GM21717 (cell line): ENCODE data around the gene RBM25.
"Not testable (repeated sequence)": the region's sequence is repeated elsewhere in the genome, so short reads cannot be mapped to it uniquely, and the experiment has no call there.

Experiments used
- ATAC-seq: cut with Tn5 transposase; IDR thresholded peaks from one replicate; pipeline ENCODE4 v1.9.1; 2021; ENCODE audit warnings: mild to moderate bottlenecking, moderate library complexity; ENCODE audit not compliant: unreplicated experiment

Gene RBM25

DNA sequence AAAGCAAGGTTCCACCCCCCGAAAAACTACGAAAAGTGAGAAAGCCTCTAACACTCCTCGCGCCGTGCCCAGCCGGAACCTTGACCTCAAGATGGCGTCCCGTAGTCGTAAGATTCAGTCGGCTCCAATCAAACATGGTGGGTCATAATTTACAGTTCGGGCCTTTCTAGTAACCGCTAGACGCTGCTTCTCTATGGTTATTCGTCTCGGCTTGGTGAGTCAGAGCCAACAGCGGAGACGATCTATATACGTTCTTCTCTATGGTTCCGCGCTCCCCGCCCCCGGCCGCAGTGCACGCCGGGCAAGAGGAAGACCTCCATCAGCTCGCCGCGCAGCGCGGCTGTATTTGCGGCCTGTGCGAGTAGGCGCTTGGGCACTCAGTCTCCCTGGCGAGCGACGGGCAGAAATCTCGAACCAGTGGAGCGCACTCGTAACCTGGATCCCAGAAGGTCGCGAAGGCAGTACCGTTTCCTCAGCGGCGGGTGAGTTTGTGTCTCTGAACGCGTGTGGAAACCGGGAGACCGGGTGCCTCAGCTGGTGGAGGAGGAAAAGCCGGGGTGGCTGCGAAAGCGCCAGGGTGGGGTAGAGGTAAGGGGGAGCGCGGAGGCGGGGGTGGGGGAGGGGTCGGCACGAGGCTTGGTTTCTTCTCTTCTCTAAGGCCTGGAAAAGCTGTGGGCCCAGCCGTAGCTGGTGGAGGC, at the start of gene RBM25:
RBM25 (plus strand) TSS at position 311 of the 698 bp plus-strand sequence. CDS start 13,108 bp downstream, outside the sequence.
- peak; percentile 94 for ATAC-seq

DNA sequence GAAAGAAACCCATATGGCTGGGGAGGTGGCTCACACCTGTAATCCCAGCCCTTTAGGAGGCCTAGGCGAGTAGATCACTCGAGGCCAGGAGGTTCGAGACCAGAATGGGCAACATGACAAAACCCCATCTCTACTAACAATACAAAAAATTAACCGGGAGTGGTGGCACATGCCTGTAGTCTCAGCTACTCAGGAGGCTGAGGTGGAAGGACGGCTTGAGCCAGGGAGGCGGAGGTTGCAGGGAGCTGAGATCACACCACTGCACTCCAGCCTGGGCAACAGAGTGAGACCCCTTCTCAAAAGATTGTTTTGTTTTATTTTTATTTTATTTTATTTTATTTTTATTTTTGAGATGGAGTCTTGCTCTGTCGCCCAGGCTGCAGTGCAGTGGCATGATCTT, 47.1 kb upstream of the RBM25 start:
- ATAC-seq = not testable (repeated sequence)

DNA sequence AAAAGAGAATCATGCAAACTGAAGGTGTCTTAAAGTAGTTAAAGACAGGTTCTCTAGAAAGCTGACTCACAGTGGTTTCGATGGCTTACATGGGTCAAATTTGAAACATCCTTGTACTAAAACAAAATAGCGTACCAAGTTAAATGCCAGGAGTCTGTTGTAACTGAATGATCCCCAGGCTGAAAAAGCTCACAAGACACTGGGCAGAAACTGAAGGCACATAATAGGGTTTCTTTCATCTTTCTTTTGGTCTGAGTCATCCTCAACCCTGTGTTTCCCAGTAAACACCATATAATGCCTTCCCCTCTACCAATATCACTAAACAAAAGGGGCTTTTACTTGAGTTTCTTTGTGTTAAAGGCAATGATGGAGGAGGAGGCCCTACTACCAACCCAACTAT, 44.2 kb upstream of the RBM25 start:
- peak; percentile 84 for ATAC-seq

DNA sequence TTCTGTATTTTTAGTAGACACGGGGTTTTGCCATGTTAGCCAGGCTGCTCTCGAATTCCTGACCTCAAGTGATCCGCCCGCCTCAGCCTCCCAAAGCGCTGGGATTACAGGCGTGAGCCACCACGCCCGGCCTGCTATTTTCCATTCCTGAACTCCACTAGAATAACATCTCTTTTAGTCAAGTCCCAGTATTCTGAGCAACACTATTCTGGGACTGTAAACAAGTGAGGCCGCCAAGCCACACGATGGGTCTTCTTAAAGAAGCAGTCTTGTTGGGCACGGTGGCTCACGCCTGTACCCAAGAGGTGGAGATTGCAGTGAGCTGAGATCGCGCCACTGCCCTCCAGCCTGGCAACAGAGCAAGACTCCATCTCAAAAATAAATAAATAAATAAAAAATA, 42.8 kb upstream of the RBM25 start:
- ATAC-seq = not testable (repeated sequence)

DNA sequence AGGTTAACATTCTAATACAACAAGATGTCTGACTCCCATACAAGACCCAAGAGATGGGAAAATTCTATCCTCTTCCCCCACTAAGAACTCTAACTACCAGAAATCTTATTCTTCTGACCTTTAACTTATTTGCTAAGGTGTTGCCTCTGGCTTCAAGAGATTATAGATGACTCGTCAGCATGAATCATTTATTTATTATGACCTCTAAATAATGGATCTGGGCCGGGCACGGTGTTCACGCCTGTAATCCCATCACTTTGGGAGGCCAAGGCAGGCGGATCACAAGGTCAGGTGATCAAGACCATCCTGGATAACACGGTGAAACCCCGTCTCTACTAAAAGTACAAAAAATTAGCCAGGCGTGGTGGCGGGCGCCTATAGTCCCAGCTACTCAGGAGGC, 42.3 kb upstream of the RBM25 start:
- ATAC-seq = not testable (repeated sequence)

DNA sequence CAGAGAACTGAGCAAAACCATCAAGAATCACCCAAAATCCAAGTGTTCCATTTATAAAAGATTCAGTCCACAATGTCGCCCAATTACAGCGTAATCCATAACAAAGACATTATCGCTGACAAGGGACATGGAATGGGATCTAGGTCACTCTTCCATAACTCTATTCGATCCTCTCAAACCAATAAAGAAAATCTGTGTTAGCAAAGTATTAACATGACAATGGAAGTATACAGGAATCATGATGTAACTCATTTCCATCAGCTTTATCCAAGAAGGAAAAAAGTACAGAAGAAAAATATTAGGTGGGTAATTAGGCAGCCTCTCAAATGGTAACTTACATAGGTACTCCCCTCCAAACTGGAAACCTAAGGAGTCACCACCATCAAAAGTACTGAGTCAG, 36.3 kb upstream of the RBM25 start:
- no peak for ATAC-seq

DNA sequence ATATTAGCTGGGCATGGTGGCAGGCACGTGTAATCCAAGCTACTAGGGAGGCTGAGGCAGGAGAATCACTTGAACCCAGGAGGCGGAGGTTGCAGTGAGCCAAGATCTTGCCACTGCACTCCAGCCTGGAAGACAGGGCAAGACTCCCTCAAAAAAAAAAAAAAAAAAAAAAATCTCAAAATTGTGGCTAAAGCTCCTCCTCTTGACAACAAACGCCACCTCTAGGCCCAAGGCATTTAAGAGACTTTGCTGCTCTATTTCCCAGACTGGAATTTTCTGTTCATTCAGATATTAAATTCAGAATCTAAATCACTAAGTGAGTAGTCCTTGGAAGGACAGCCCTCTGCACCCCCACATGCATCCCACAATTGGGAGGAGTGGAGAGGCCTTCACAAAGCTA, 32.8 kb upstream of the RBM25 start:
- no peak for ATAC-seq

DNA sequence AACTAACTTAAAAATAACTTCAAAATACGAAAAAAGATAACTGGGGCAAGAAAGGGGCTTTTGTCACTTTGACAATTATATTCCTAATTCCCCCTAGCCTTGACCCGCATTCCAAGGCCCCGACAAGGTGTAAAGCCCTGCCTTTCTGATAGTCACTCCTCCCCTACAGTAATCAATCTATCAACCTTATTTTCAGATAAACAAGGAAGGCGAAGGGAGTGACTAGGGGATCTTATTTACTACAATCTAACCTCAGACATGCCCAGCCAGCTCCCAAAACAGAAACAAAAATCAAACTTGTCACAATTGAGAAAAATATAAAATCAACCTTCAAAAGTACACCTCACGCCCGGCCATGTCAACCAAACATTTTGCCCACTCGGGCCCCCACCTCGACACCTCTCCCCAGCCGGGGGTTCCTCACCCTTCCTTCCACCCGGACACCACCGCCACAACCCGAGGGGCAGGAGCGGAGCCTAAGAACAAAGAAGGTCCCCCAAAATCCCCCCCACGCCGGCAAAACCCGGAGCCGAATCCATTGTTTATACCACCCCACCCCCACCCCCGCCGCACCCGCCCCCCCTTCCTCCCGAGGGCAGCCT, 32.0 kb upstream of the RBM25 start:
- ATAC-seq = no peak

DNA sequence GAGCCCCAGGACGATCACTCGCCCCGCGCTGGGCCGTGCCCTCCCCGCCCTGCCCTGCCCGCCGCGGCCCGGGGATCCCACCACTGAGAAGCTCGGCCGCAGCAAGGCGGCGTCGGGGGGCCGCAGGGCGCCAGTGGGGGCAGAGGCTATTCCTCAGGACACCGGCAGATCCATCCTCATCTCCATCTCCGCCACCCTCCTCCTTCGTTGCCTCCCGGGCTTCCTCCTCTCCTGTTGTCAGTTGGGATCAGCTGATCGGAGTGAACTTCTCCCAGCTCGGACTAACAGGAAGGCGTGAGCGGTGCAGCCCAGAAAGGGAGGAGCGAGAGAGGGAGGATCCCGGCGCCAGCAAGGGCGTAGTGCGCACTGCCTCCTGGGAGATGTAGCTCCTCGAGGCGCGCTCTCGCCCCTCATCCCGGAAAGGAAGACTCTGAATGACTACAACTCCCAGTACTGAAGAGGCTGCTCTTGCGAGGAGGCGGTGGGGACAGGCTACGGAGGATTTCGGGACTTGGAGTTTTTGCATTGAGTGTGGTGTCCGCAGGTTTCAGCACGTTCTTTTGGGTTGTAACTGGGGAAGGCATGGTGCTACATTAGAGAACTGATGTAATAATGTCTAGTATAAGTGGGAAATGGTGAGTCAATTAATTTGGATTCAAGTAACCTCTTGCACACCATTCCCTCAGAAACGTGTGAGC, 31.3 kb upstream of the RBM25 start, which contains the start of gene ZFYVE1:
ZFYVE1 (minus strand) TSS at position 262 of the 698 bp plus-strand sequence. CDS start 2,598 bp downstream, outside the sequence.
- ATAC-seq = peak; percentile 94

DNA sequence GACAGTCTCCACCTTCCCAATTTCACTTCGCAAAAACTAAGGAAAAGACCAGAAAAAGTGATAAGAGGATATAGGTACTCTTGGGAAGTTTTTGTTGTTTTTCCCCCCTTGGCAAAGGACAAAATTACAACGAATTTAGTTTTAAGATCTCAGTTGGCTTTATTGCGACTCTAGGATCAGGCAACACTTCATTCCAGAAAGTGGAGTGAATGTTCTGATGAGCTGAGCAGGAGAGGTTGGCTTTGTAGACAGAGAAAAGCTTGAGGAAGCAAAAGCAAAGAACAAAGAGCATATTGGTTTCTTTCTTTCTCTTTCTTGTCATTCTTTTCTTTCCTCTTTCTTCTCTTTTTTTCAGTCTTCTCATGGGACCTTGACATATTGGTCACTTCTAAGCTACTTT, 30.8 kb upstream of the RBM25 start:
- ATAC-seq = no peak

DNA sequence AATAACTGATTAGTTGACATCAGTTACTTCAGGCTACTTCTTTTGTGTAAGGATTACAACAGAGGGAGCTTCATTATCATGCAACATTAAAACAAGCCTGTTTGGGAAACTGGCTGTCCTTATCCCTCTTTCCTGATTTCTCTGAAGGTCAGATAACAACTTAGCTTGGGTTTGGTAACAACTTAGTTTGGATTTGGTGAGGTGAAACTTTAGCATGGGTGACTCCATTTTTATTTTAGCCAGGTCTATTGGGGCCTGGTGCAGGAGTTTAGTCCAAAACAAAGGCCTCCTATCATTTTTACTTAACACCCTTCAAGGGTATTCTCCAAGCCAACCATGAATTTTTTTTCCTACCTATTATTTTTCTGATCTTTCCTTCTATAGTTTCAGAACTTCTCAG, 30.4 kb upstream of the RBM25 start:
- no peak for ATAC-seq

DNA sequence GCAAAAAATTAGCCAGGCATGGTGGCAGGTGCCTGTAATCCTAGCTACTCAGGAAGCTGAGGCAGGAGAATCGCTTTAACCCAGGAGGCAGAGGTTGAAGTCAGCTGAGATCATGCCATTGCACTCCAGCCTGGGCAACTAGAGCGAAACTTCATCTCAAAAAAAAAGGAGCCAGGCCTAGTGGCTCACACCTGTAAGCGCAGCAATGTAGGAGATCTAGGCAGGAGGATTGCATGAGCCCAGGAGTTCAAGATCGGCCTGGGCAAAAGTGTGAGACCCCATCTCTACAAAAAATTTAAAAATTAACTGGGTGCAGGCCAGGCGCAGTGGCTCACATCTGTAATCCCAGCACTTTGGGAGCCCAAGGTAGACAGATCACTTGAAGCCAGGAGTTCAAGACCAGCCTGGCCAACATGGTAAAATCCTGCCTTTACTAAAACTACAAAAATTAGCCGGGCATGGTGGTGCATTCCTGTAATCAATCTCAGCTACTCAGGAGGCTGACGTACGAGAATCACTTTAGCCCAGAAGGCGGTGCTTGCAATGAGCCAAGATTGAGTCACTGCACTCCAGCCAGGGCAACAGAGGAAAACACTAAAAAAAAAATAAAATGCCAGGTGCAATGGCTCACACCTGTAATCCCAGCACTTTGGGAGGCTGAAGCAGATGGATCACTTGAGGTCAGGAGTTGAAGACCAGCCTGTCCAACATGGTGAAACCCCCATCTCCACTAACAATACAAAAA, 21.5 kb upstream of the RBM25 start:
- not testable (repeated sequence) for ATAC-seq

DNA sequence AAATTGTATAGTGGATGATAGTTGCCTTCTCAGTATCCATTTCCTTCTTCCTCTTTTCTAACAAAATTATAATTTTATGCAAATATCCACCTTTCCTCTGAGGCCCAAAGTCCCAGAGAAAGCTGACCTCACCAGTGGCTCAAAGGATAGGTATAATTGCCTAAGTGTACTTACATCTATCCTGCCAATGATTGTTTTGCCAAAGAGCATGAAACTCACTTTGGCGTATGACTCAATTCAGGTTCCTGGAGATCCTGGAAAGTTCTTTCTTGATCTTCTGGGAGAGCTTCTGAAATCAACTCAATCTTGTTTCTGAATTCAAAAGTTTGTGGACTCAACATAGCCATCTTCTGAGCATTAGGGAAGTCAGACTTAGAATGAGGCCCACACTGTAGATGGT, 10.5 kb upstream of the RBM25 start:
- ATAC-seq = no peak

DNA sequence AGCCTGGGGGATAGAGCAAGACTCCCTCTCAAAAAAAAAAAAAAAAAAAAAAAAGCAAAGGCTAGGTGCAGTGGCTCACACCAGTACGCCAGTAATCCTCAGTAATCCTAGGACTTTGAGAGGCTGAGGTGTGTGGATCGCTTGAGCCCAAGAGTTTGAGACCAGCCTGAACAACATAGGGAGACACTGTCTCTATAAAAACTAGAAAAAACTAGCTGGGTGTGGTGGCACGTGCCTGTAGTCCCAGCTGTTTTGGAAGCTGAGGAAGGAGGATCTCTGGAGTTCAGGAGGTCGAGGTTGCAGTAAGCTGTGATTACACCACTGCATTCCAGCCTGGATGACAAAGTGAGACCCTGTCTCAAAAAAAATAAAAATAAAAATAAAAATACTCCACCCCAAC, 8.9 kb upstream of the RBM25 start:
- ATAC-seq = no peak

DNA sequence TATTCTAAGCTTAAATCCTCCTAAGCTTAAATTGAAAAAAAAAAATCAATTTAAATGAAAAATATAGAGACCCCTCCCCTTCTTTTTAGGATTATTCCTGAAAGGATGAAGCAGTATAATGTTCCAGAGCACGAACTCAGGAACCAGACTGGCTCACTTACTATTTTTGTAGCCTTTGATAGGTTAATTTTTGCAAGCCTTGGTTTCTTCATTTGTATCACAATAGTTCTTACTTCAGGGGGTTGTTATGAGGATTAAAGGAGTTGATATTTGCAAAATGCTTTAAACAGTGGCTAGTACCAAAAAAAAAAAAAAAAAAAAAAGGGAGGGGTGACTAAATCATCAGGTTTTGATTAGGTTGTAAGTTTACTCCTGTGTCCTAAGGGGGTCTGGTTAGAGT, 3.1 kb upstream of the RBM25 start:
- ATAC-seq = no peak

DNA sequence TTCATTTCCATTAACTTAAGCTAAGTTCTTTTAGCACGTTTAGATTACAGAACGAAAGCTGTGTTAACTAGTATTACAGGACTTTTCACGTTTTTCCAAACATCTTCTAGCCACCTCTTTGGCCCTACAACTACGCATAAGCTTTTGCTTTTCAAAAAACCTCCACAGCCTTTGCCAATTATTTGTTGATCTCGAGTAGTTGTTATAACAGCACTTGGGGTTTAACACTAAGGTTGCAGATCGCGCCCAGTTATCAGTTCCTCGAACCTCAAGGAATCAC, 450 bp upstream of the RBM25 start:
- ATAC-seq = no peak

DNA sequence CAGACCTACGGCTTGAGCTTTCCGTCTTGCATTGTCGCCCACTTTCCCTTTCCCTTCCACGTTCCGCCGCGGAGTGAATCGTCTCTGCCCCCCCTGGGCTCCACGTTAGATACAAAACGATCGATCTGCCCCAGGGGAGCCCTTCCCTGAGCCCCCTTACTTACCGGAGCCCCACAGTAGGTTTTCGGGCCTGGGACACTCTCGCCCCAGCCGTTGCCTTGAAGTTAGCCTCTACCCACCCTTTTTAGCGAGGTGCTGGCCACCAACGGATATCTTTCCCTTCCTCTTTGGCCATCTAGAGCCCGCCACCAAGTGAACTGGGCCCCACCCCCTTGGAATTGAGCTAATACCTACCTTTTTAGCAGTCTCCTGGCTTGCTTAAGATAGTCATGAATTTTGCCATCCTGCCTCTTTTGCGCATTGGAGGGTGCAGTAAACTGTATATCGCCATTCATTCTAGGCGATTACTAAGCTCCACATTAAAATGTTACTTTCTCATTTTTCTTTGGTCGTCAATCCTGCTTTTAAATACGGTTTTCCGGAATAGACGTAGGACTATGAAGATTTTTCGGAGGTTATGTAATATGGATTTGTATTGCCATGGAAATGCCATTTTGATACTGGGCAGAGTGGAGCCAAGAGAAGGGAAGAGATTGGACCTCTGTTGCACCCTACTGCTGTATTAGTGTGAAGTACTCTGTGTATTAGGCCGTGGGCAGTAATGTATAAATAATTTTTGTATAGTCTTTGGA, 764 bp downstream of the RBM25 start:
- peak; percentile 32 for ATAC-seq

DNA sequence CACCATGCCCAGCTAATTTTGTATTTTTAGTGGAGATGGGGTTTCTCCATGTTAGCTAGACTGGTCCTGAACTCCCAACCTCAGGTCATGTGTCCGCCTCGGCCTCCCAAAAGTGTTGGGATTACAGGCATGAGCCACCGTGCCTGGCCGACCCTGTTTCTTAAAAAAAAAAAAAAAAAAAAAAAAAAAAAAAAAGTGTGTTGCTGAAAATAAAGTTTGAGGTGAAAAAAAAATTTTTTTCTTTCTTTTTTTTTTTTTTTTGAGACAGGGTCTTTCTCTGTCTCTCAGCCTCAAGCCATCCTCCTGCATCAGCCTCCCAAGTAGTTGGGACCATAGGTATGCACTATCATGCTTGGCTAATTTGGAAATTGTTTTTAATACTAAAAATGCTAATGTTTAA, 11.3 kb downstream of the RBM25 start:
- ATAC-seq = no peak

DNA sequence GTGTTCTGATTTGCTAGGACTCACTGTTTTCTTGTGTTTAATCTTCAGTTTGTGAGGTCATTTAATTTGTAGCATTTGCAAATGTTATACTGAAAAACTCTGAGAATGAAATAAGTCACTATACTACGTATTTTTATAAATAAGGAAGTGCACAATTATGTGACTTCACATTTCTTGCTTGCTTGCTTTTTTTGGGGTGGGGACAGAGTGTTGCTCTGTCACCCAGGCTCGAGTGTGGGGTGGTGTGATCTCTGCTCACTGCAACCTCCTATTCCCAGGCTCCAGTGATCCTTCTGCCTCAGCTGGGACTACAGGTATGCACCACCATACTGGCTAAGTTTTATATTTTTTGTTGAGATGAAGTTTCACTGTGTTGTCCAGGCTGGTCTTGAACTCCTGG, 32.7 kb downstream of the RBM25 start:
- ATAC-seq = no peak

DNA sequence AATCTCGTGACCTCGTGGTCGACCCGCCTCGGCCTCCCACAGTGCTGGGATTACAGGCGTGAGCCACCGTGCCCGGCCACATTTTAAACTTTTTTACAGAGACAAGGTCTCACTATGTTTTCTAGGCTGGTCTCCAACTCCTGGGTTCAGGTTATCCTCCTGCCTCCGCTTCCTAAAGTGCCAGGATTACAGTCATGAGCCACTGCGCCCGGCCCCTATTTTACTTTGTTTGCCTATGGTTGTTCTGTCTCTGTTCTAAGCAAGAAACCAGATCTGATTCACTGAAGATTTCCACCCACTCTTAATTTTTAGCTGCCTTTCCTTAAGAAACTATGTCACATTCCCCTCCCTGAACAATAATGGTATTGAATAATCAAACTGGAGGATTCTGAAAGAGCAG, 39.1 kb downstream of the RBM25 start:
- no peak for ATAC-seq

DNA sequence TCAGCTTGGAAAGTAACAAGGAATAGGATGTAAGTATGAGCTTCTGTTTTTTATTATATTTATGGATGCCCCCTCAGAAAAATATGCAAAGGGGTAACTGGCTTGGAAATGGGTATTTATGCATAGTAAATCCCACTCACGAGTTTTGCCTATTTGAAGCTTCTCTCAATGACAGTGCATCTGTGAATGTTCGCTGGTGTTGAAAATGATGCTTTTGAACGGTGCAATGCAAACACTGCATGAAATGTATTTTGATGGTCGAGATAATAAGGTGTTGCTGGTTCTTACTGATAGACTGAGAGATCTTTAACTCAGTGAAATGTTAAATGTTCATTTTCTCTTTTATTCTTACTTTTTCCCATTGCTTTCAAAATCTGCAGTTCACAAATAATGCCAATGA, 42.0 kb downstream of the RBM25 start:
- ATAC-seq = no peak
